Measurements from ENCODE around the gene CUL3. TPM values are rescaled to one million over a fixed set of nuclear protein-coding genes. Genes with fewer than 3 reads are reported as not detected.
"Not testable (repeated sequence)": the region's sequence is repeated elsewhere in the genome, so short reads cannot be mapped to it uniquely, and the experiment has no call there.

CUL3 gene
- total RNA-seq, 4 donors from 2014 or later, result 68.9 to 88.4 (median 77.7) TPM

DNA sequence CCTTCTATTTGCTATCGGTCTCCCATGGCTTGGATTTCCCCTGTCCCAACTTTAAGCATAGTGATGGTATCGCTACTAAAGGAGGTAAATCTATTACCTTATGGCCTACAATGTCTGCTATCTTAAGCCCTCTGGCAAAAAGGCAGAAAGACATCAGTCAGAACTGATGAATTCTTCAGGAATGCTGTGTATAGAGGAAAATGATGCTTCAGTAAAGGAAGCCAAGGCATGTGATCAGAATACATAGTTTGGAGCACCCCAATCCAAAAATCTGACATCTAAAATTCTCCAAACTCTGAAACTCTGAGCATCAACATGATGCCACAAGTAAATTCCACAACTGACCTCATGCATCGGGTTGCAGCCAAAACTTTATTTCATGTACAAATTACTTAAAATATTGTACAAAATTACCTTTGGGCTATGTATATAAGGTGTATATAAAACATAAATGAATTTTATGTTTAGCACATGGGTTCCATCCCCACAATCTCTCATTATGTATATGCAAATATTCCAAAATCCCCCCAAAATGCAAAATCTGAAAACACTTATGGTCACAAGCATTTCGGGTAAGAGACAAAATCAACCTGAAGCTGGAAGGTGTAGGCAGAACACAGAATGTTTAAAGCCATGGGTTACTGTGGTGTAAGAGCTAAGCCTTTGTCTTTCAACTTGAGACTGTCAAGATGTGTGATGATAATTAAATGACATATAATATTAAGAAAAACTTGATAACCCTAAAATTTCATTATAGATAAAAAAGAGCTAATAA, 66.2 kb downstream of the CUL3 start:
- TF ChIP-seq, protein P1, sequence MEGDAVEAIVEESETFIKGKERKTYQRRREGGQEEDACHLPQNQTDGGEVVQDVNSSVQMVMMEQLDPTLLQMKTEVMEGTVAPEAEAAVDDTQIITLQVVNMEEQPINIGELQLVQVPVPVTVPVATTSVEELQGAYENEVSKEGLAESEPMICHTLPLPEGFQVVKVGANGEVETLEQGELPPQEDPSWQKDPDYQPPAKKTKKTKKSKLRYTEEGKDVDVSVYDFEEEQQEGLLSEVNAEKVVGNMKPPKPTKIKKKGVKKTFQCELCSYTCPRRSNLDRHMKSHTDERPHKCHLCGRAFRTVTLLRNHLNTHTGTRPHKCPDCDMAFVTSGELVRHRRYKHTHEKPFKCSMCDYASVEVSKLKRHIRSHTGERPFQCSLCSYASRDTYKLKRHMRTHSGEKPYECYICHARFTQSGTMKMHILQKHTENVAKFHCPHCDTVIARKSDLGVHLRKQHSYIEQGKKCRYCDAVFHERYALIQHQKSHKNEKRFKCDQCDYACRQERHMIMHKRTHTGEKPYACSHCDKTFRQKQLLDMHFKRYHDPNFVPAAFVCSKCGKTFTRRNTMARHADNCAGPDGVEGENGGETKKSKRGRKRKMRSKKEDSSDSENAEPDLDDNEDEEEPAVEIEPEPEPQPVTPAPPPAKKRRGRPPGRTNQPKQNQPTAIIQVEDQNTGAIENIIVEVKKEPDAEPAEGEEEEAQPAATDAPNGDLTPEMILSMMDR (IDR thresholded peaks at IDR 0.05), result no peak
- TF ChIP-seq POLR2A (IDR thresholded peaks at IDR 0.05) (no peak), EP300 (IDR thresholded peaks at IDR 0.05) (no peak), POLR2AphosphoS5 (IDR thresholded peaks at IDR 0.05) (no peak)
- Histone ChIP-seq H3K36me3 (no peaks in the 10 kb centered on the region), H3K4me1 (peaks cover 63% of the 10 kb centered on the region), H3K9me3 (no peaks in the 10 kb centered on the region), H3K27ac (no peak overlapping the region), H3K27me3 (no peaks in the 10 kb centered on the region), H3K4me3 (no peak overlapping the region)
- WGBS, result 79% methylated on average over 4 of the region's 4 CpGs
- no peak for DNase-seq (ENCODE audit: low spot score in 2 of 2)

DNA sequence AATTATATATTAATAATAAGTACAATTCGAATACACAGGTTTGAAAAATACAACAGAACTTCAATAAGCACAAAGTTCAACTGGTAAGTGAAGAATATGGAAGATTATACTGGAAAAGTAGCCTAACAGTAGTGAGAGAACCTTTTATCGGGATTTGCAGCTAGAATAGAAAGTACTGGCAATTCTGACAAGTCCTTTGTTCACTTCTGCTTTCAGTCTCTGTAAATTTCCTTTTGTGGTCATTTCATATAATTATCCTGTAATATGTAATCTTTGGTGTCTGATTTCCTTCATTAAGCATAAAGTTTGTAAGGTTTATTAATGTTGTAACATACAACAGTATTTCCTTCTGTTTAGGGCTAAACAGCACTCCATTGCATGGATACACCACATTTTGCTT, 67.2 kb downstream of the CUL3 start:
- H3K27ac ChIP-seq, result no peak overlapping the region

GRCh38 chr2:224516393-224516792, 68.8 kb downstream of the CUL3 start:
- H3K4me3 ChIP-seq; H3K27me3 ChIP-seq; DNase-seq (ENCODE audit: low spot score in 2 of 2); H3K9me3 ChIP-seq; H3K36me3 ChIP-seq; H3K27ac ChIP-seq: not testable (repeated sequence)
- peaks cover 38% of the 10 kb centered on the region for H3K4me1 ChIP-seq
- 95% methylated on average over 10 of the region's 10 CpGs for WGBS

More for the DNA sequence above, 67.2 kb downstream of the CUL3 start:
- Histone ChIP-seq H3K27me3 (no peaks in the 10 kb centered on the region), H3K4me3 (no peak overlapping the region), H3K4me1 (peaks cover 54% of the 10 kb centered on the region), H3K9me3 (no peaks in the 10 kb centered on the region), H3K36me3 (no peaks in the 10 kb centered on the region)
- TF ChIP-seq EP300 (IDR thresholded peaks at IDR 0.05), result no peak
- TF ChIP-seq, protein P1 (IDR thresholded peaks at IDR 0.05), result no peak
- no peak for TF ChIP-seq POLR2AphosphoS5 (IDR thresholded peaks at IDR 0.05)
- no peak for TF ChIP-seq POLR2A (IDR thresholded peaks at IDR 0.05)
- WGBS, result 77% methylated on average over 2 of the region's 2 CpGs
- no peak for DNase-seq (ENCODE audit: low spot score in 2 of 2)

GRCh38 chr2:224513991-224514390, 71.2 kb downstream of the CUL3 start:
- WGBS, result 53% methylated on average over 3 of the region's 3 CpGs
- Histone ChIP-seq H3K27ac (no peak overlapping the region), H3K27me3 (no peaks in the 10 kb centered on the region), H3K4me1 (peaks cover 16% of the 10 kb centered on the region), H3K9me3 (no peaks in the 10 kb centered on the region), H3K36me3 (no peaks in the 10 kb centered on the region), H3K4me3 (no peak overlapping the region)
- TF ChIP-seq POLR2A (IDR thresholded peaks at IDR 0.05) (no peak), POLR2AphosphoS5 (IDR thresholded peaks at IDR 0.05) (no peak), EP300 (IDR thresholded peaks at IDR 0.05) (no peak)
- TF ChIP-seq, protein P1 (IDR thresholded peaks at IDR 0.05), result no peak
- no peak for DNase-seq (ENCODE audit: low spot score in 2 of 2)

DNA sequence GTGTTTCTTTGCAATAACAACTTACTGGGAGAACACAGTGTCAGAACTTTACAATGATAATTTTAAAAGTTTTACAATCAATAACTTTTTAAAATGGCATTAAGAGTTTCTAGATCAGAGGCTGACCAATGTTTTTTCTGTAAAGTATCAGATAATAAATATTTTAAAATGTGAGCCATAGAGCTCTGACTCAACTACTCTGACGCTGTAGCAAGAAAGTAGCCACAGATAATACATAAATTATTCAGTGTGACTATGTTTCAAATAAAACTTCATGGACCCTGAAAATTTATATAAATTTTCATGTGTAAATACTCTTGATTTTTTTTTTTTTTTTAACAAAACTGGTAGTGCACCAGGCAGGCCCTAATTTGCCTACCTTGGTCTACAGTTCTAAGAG, 77.4 kb downstream of the CUL3 start:
- TF ChIP-seq POLR2AphosphoS5 (IDR thresholded peaks at IDR 0.05) (no peak), POLR2A (IDR thresholded peaks at IDR 0.05) (no peak), EP300 (IDR thresholded peaks at IDR 0.05) (no peak)
- TF ChIP-seq, protein P1 (IDR thresholded peaks at IDR 0.05), result no peak
- Histone ChIP-seq H3K27me3 (no peaks in the 10 kb centered on the region), H3K9me3 (no peaks in the 10 kb centered on the region), H3K4me1 (no peaks in the 10 kb centered on the region), H3K27ac (no peak overlapping the region), H3K4me3 (no peak overlapping the region), H3K36me3 (peaks cover 31% of the 10 kb centered on the region)
- WGBS, result 96% methylated on average over 1 of the region's 1 CpG
- DNase-seq (ENCODE audit: low spot score in 2 of 2), result no peak
